Occipital lobe (tissue), 2 donors: ENCODE measurements around the gene ARRDC2. TPM values are rescaled to one million over a fixed set of nuclear protein-coding genes. Genes with fewer than 3 reads are reported as not detected.
"Not testable (repeated sequence)": the region's sequence is repeated elsewhere in the genome, so short reads cannot be mapped to it uniquely, and the experiment has no call there.

Experiments used
- DNase-seq: peaks from one replicate; lab custom pipeline; 2025; lab: John Stamatoyannopoulos, UW
- total RNA-seq: library from RNA; depleted of rRNA; stranded (reverse); fragments of >200 nt; gene quantifications from one replicate; pipeline ENCODE4 v1.2.3, GENCODE V29; 2014

The ARRDC2 gene
- total RNA-seq, 1 donor from 2014 or later, result 5.1 TPM

- DNase-seq, result no peak
These were observed 18.4 kb upstream of the ARRDC2 start for GRCh38 chr19:17989425-17990094.

GRCh38 chr19:17993076-17993813 is 14.7 kb upstream of the ARRDC2 start:
- no peak for DNase-seq

GRCh38 chr19:17996826-17997316 is 11.1 kb upstream of the ARRDC2 start:
- peak; percentile 72 for DNase-seq

- no peak for DNase-seq
These were observed 9.8 kb upstream of the ARRDC2 start for GRCh38 chr19:17997969-17998826.

- DNase-seq, result no peak
These were observed 9.2 kb upstream of the ARRDC2 start for GRCh38 chr19:17998827-17999150.

GRCh38 chr19:17999684-18000479 is 8.1 kb upstream of the ARRDC2 start:
- DNase-seq, result no peak

- DNase-seq, result no peak
These were observed 7.5 kb upstream of the ARRDC2 start for GRCh38 chr19:18000480-18000914.

- peak; percentile 54 for DNase-seq
These were observed 6.8 kb upstream of the ARRDC2 start for GRCh38 chr19:18000915-18001776.

- DNase-seq, result no peak
These were observed 6.1 kb upstream of the ARRDC2 start for GRCh38 chr19:18001777-18002345.

- DNase-seq, result no peak
These were observed 5.6 kb upstream of the ARRDC2 start for GRCh38 chr19:18002347-18002850.

- not testable (repeated sequence) for DNase-seq
These were observed 2.2 kb upstream of the ARRDC2 start for GRCh38 chr19:18005750-18006149.

GRCh38 chr19:18007044-18007916 is 690 bp upstream of the ARRDC2 start:
- peak; percentile 74 for DNase-seq

GRCh38 chr19:18008814-18009213 is 844 bp downstream of the ARRDC2 start:
- no peak for DNase-seq

- DNase-seq, result no peak
These were observed 1.6 kb downstream of the ARRDC2 start for GRCh38 chr19:18009412-18010066.

- no peak for DNase-seq
These were observed 2.2 kb downstream of the ARRDC2 start for GRCh38 chr19:18010149-18010548.

GRCh38 chr19:18013210-18014111 is 5.5 kb downstream of the ARRDC2 start:
- no peak for DNase-seq

GRCh38 chr19:18014197-18014596 is 6.2 kb downstream of the ARRDC2 start:
- no peak for DNase-seq
